Measurements from ENCODE around the gene ERGIC1.

DNA sequence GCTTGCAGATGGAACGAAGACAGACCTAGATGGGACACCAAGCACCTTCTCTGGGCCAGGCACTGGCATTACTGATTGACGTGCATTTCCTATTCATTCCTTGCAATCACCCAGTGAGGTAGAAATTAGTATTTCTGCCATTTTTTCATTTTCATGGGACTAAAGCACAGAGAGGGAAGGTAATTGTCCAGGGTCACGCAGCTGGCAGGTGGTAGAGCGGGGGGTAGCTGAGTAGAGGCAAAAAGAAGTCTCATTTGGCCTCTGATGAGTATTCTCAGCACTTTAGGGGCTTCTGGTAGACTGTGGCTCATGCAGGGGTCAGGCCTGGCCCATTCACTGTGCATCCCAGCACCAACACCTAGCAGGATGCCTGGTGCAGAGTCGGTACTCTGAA lies 43.6 kb upstream of the ERGIC1 start:
- TF ChIP-seq, protein P1, sequence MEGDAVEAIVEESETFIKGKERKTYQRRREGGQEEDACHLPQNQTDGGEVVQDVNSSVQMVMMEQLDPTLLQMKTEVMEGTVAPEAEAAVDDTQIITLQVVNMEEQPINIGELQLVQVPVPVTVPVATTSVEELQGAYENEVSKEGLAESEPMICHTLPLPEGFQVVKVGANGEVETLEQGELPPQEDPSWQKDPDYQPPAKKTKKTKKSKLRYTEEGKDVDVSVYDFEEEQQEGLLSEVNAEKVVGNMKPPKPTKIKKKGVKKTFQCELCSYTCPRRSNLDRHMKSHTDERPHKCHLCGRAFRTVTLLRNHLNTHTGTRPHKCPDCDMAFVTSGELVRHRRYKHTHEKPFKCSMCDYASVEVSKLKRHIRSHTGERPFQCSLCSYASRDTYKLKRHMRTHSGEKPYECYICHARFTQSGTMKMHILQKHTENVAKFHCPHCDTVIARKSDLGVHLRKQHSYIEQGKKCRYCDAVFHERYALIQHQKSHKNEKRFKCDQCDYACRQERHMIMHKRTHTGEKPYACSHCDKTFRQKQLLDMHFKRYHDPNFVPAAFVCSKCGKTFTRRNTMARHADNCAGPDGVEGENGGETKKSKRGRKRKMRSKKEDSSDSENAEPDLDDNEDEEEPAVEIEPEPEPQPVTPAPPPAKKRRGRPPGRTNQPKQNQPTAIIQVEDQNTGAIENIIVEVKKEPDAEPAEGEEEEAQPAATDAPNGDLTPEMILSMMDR (IDR thresholded peaks at IDR 0.05; ENCODE audit: poor library complexity, severe bottlenecking) = no peak
- TF ChIP-seq EZH2 (IDR thresholded peaks at IDR 0.05; ENCODE audit: borderline replicate concordance, insufficient read depth, low read length, poor library complexity, severe bottlenecking) (no peak), POLR2AphosphoS5 (IDR thresholded peaks at IDR 0.05) (no peak), RAD21 (conservative IDR thresholded peaks at IDR 0.05) (no peak), SMC3 (conservative IDR thresholded peaks at IDR 0.05; ENCODE audit: poor library complexity) (no peak), TAF1 (IDR thresholded peaks at IDR 0.05; ENCODE audit: low read depth) (no peak), EP300 (conservative IDR thresholded peaks at IDR 0.05; ENCODE audit: poor library complexity, severe bottlenecking) (no peak)
- TF ChIP-seq, protein P2, sequence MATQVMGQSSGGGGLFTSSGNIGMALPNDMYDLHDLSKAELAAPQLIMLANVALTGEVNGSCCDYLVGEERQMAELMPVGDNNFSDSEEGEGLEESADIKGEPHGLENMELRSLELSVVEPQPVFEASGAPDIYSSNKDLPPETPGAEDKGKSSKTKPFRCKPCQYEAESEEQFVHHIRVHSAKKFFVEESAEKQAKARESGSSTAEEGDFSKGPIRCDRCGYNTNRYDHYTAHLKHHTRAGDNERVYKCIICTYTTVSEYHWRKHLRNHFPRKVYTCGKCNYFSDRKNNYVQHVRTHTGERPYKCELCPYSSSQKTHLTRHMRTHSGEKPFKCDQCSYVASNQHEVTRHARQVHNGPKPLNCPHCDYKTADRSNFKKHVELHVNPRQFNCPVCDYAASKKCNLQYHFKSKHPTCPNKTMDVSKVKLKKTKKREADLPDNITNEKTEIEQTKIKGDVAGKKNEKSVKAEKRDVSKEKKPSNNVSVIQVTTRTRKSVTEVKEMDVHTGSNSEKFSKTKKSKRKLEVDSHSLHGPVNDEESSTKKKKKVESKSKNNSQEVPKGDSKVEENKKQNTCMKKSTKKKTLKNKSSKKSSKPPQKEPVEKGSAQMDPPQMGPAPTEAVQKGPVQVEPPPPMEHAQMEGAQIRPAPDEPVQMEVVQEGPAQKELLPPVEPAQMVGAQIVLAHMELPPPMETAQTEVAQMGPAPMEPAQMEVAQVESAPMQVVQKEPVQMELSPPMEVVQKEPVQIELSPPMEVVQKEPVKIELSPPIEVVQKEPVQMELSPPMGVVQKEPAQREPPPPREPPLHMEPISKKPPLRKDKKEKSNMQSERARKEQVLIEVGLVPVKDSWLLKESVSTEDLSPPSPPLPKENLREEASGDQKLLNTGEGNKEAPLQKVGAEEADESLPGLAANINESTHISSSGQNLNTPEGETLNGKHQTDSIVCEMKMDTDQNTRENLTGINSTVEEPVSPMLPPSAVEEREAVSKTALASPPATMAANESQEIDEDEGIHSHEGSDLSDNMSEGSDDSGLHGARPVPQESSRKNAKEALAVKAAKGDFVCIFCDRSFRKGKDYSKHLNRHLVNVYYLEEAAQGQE (IDR thresholded peaks at IDR 0.05; ENCODE audit: borderline replicate concordance) = no peak
